PFSK-1 (cell line): ENCODE results near the gene USP46.

Source experiments
- POLR2AphosphoS5 ChIP-seq: IDR thresholded peaks from 2 replicates; pipeline ENCODE4 v1.6.1; 2012; ENCODE audit warnings: low read depth, mild to moderate bottlenecking, control low read depth, low read length, moderate library complexity
- SIN3A ChIP-seq: IDR thresholded peaks from 2 replicates; pipeline ENCODE4 v1.6.1; 2012; ENCODE audit warnings: mild to moderate bottlenecking, low read length, moderate library complexity, borderline replicate concordance; ENCODE audit not compliant: insufficient read depth
- TAF1 ChIP-seq: IDR thresholded peaks from 2 replicates; pipeline ENCODE4 v1.6.1; 2012; ENCODE audit warnings: low read length, control low read depth, borderline replicate concordance; ENCODE audit not compliant: insufficient read depth
- TF ChIP-seq, protein P1 (sequence below), 2 experiments: IDR thresholded peaks; 2 replicates each; pipeline versions ENCODE4 v1.6.1 to v1.8.0; 2011 to 2012; ENCODE audit warnings: low read depth in 2 of 2, low read length in 2 of 2, control low read depth in 1 of 2, inconsistent platforms in 1 of 2, mild to moderate bottlenecking in 1 of 2, moderate library complexity in 1 of 2; ENCODE audit not compliant: insufficient read depth in 1 of 2

DNA sequence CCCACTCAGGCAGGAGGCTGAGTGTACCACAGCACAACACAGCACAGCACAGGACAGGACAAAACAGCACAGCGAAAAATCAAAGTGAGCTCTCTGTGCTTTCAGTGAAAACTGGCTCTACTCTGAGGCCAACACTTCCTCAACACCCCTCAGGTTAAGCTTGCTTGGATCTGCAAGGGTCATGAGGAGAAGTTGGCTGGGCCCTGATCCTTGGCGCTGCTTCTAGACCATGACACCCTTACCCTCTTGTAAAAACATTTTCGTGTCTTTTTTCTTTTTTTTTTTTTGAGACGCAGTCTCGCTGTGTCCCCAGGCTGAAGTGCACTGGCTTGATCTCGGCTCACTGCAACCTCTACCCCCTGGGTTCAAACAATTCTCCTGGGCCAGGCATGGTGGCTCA lies 25.3 kb downstream of the USP46 start:
- no peak for TF ChIP-seq TAF1
- TF ChIP-seq, protein P1, sequence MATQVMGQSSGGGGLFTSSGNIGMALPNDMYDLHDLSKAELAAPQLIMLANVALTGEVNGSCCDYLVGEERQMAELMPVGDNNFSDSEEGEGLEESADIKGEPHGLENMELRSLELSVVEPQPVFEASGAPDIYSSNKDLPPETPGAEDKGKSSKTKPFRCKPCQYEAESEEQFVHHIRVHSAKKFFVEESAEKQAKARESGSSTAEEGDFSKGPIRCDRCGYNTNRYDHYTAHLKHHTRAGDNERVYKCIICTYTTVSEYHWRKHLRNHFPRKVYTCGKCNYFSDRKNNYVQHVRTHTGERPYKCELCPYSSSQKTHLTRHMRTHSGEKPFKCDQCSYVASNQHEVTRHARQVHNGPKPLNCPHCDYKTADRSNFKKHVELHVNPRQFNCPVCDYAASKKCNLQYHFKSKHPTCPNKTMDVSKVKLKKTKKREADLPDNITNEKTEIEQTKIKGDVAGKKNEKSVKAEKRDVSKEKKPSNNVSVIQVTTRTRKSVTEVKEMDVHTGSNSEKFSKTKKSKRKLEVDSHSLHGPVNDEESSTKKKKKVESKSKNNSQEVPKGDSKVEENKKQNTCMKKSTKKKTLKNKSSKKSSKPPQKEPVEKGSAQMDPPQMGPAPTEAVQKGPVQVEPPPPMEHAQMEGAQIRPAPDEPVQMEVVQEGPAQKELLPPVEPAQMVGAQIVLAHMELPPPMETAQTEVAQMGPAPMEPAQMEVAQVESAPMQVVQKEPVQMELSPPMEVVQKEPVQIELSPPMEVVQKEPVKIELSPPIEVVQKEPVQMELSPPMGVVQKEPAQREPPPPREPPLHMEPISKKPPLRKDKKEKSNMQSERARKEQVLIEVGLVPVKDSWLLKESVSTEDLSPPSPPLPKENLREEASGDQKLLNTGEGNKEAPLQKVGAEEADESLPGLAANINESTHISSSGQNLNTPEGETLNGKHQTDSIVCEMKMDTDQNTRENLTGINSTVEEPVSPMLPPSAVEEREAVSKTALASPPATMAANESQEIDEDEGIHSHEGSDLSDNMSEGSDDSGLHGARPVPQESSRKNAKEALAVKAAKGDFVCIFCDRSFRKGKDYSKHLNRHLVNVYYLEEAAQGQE (IDR thresholded peaks at IDR 0.05; ENCODE audit: insufficient read depth in 1 of 2, low read depth in 2 of 2, low read length in 2 of 2), result no peak
- no peak for TF ChIP-seq POLR2AphosphoS5
- TF ChIP-seq SIN3A, result no peak
